Measurements from ENCODE around the gene DZIP1.

Gene DZIP1

DNA sequence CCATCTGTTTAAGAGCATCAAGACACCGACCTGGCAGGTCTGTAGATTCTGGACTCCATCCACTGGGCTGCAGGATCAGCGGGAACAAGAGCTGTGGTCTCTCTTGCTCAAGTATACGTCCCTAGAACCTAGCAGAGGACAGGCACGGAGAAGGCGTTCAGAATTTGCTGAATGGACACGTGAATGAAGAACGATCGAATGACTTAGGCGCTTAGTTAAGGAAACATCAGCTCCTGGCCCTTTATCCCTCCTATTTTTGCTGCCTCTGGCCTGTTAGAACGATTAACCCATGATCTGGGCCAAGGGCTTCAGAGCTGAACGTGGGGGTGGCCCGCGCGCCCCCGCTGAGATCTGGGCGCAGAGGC is 953 bp downstream of the DZIP1 start:
- no peaks in the 10 kb centered on the region for H3K4me1 ChIP-seq (ENCODE audit: insufficient read depth, low read length, severe bottlenecking)
- H3K4me2 ChIP-seq (ENCODE audit: low read length): no peak overlapping the region
- H3K4me3 ChIP-seq (ENCODE audit: low read depth, low read length, poor library complexity, severe bottlenecking): no peak overlapping the region
- H3K27ac ChIP-seq (ENCODE audit: low read depth, low read length, poor library complexity, severe bottlenecking): no peak overlapping the region
- no peaks in the 10 kb centered on the region for H3K79me2 ChIP-seq (ENCODE audit: insufficient read depth, low read length)
- no peaks in the 10 kb centered on the region for H3F3A ChIP-seq (ENCODE audit: insufficient read depth, low read length)
- H3K36me3 ChIP-seq (ENCODE audit: insufficient read depth, low read length): no peaks in the 10 kb centered on the region
- no peaks in the 10 kb centered on the region for H3K9me3 ChIP-seq (ENCODE audit: low read length)
- H3K9ac ChIP-seq (ENCODE audit: low read length): no peak overlapping the region
- no peak overlapping the region for H2AFZ ChIP-seq (ENCODE audit: low read length)
- TF ChIP-seq EZH2 (IDR thresholded peaks at IDR 0.05; ENCODE audit: borderline replicate concordance, low read length): no peak
- TF ChIP-seq, protein P1, sequence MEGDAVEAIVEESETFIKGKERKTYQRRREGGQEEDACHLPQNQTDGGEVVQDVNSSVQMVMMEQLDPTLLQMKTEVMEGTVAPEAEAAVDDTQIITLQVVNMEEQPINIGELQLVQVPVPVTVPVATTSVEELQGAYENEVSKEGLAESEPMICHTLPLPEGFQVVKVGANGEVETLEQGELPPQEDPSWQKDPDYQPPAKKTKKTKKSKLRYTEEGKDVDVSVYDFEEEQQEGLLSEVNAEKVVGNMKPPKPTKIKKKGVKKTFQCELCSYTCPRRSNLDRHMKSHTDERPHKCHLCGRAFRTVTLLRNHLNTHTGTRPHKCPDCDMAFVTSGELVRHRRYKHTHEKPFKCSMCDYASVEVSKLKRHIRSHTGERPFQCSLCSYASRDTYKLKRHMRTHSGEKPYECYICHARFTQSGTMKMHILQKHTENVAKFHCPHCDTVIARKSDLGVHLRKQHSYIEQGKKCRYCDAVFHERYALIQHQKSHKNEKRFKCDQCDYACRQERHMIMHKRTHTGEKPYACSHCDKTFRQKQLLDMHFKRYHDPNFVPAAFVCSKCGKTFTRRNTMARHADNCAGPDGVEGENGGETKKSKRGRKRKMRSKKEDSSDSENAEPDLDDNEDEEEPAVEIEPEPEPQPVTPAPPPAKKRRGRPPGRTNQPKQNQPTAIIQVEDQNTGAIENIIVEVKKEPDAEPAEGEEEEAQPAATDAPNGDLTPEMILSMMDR (IDR thresholded peaks at IDR 0.05; ENCODE audit: low read length): no peak
- H3K27me3 ChIP-seq (ENCODE audit: insufficient read depth, low read length): no peaks in the 10 kb centered on the region
- H4K20me1 ChIP-seq (ENCODE audit: insufficient read depth, low read length): no peaks in the 10 kb centered on the region
- no peaks in the 10 kb centered on the region for H3K9me2 ChIP-seq (ENCODE audit: low read depth, low read length)

DNA sequence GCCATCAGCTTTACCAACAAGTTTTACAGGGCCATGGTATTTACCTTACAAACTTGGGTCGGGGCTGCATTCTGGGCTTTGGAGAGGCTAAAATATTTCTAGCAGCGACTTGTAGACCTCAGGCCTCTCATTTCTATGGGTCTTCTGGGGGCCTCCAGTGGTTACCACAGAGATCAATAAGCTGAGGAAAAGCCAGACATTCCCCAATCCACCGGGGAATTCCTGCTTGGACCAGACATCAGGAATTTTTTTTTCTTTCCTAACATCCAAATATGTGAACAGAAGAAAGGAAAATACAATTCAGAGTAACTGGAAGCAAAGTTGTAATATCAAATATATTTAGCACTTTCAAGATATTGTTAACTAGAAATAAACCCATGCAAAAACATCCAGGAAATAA is 1.5 kb downstream of the DZIP1 start:
- no peak overlapping the region for H2AFZ ChIP-seq (ENCODE audit: low read length)
- H3K4me3 ChIP-seq (ENCODE audit: low read depth, low read length, poor library complexity, severe bottlenecking): no peak overlapping the region
- no peaks in the 10 kb centered on the region for H3K9me2 ChIP-seq (ENCODE audit: low read depth, low read length)
- H3K27me3 ChIP-seq (ENCODE audit: insufficient read depth, low read length): no peaks in the 10 kb centered on the region
- H3F3A ChIP-seq (ENCODE audit: insufficient read depth, low read length): no peaks in the 10 kb centered on the region
- no peaks in the 10 kb centered on the region for H3K79me2 ChIP-seq (ENCODE audit: insufficient read depth, low read length)
- no peaks in the 10 kb centered on the region for H3K9me3 ChIP-seq (ENCODE audit: low read length)
- no peak overlapping the region for H3K27ac ChIP-seq (ENCODE audit: low read depth, low read length, poor library complexity, severe bottlenecking)
- H3K4me1 ChIP-seq (ENCODE audit: insufficient read depth, low read length, severe bottlenecking): no peaks in the 10 kb centered on the region
- TF ChIP-seq EZH2 (IDR thresholded peaks at IDR 0.05; ENCODE audit: borderline replicate concordance, low read length): no peak
- TF ChIP-seq, protein P1 (IDR thresholded peaks at IDR 0.05; ENCODE audit: low read length): no peak
- no peak overlapping the region for H3K9ac ChIP-seq (ENCODE audit: low read length)
- no peak overlapping the region for H3K4me2 ChIP-seq (ENCODE audit: low read length)
- H4K20me1 ChIP-seq (ENCODE audit: insufficient read depth, low read length): no peaks in the 10 kb centered on the region
- no peaks in the 10 kb centered on the region for H3K36me3 ChIP-seq (ENCODE audit: insufficient read depth, low read length)

DNA sequence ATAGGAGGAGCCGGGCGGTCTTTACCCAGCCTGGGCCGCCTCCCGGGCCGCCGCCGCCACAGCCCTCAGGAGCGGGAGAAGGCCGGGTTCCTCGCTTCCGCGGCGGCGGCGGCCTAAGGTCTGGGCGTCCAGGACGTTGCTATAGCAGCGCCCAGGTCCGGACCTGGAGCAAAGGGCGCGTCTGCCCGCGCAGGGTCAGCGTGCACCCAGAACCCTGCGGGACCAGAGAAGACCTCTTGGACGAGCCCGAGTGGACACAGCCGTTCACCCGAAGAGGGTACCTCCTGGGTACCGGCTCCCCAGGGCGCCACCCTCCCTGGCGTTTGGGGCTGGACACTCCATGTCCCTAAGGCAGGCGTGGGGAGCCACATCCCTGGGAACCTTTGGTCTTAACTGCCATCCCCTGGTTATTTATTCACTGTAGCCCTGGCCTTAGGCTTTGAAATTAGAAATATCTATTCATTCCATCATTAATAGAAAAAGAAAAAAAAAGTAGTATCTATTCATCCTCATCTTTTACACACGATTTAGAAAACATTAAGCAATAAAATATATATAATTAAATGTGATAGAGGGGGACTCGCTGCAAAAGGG is 2.4 kb downstream of the DZIP1 start:
- TF ChIP-seq, protein P1 (IDR thresholded peaks at IDR 0.05; ENCODE audit: low read length): no peak
- TF ChIP-seq EZH2 (IDR thresholded peaks at IDR 0.05; ENCODE audit: borderline replicate concordance, low read length): no peak
- H3K9me3 ChIP-seq (ENCODE audit: low read length): no peaks in the 10 kb centered on the region
- no peaks in the 10 kb centered on the region for H3K36me3 ChIP-seq (ENCODE audit: insufficient read depth, low read length)
- H4K20me1 ChIP-seq (ENCODE audit: insufficient read depth, low read length): no peaks in the 10 kb centered on the region
- no peak overlapping the region for H2AFZ ChIP-seq (ENCODE audit: low read length)
- H3F3A ChIP-seq (ENCODE audit: insufficient read depth, low read length): no peaks in the 10 kb centered on the region
- H3K9ac ChIP-seq (ENCODE audit: low read length): no peak overlapping the region
- H3K27me3 ChIP-seq (ENCODE audit: insufficient read depth, low read length): no peaks in the 10 kb centered on the region
- H3K27ac ChIP-seq (ENCODE audit: low read depth, low read length, poor library complexity, severe bottlenecking): no peak overlapping the region
- no peaks in the 10 kb centered on the region for H3K79me2 ChIP-seq (ENCODE audit: insufficient read depth, low read length)
- H3K9me2 ChIP-seq (ENCODE audit: low read depth, low read length): no peaks in the 10 kb centered on the region
- no peak overlapping the region for H3K4me2 ChIP-seq (ENCODE audit: low read length)
- no peaks in the 10 kb centered on the region for H3K4me1 ChIP-seq (ENCODE audit: insufficient read depth, low read length, severe bottlenecking)
- no peak overlapping the region for H3K4me3 ChIP-seq (ENCODE audit: low read depth, low read length, poor library complexity, severe bottlenecking)
